Glutamatergic neuron (in vitro differentiated cells): ENCODE results near the gene S1PR4. TPM values are rescaled to one million over a fixed set of nuclear protein-coding genes. Genes with fewer than 3 reads are reported as not detected.
A peak's percentile ranks its signal among the peaks of the same experiment; 100 is the strongest.

ENCODE experiments used
- DNase-seq: peaks from one replicate; pipeline ENCODE4 v3.0.0; 2022
- H3K27ac Mint-ChIP-seq: one replicate; pipeline ENCODE4 v1.8.0; 2020; ENCODE audit warnings: mild to moderate bottlenecking, mixed read lengths, inconsistent platforms; ENCODE audit not compliant: unreplicated experiment
- H3K27me3 Mint-ChIP-seq: one replicate; pipeline ENCODE4 v1.8.0; 2020; ENCODE audit warnings: mild to moderate bottlenecking, moderate library complexity, mixed read lengths, inconsistent platforms; ENCODE audit not compliant: unreplicated experiment
- H3K36me3 Mint-ChIP-seq: one replicate; pipeline ENCODE4 v1.8.0; 2020; ENCODE audit warnings: mild to moderate bottlenecking, mixed read lengths, inconsistent platforms; ENCODE audit not compliant: unreplicated experiment
- H3K4me1 Mint-ChIP-seq: one replicate; pipeline ENCODE4 v1.8.0; 2020; ENCODE audit warnings: mild to moderate bottlenecking, low read depth, mixed read lengths, inconsistent platforms; ENCODE audit not compliant: unreplicated experiment
- H3K4me3 Mint-ChIP-seq: one replicate; pipeline ENCODE4 v1.8.0; 2020; ENCODE audit warnings: mild to moderate bottlenecking, mixed read lengths, inconsistent platforms; ENCODE audit not compliant: unreplicated experiment
- H3K9me3 Mint-ChIP-seq: one replicate; pipeline ENCODE4 v1.8.0; 2020; ENCODE audit warnings: mild to moderate bottlenecking, moderate library complexity, mixed read lengths, inconsistent platforms; ENCODE audit not compliant: unreplicated experiment
- CTCF ChIP-seq: fragments of 200-600 bp; sonication (generic); IDR thresholded peaks from one replicate; pipeline ENCODE4 v1.5.0; 2021; ENCODE audit not compliant: partially characterized antibody, unreplicated experiment
- total RNA-seq: library from RNA; stranded (reverse); fragmentation: NEBNext Ultra II Directional; extraction: Animal tissue kit (Norgen Biotek cat#: 25700); gene quantifications from one replicate; pipeline ENCODE4 v1.2.1, GENCODE V29; 2021; ENCODE audit not compliant: unreplicated experiment

S1PR4 gene
- total RNA-seq, 1 donor from 2014 or later = not detected

DNA sequence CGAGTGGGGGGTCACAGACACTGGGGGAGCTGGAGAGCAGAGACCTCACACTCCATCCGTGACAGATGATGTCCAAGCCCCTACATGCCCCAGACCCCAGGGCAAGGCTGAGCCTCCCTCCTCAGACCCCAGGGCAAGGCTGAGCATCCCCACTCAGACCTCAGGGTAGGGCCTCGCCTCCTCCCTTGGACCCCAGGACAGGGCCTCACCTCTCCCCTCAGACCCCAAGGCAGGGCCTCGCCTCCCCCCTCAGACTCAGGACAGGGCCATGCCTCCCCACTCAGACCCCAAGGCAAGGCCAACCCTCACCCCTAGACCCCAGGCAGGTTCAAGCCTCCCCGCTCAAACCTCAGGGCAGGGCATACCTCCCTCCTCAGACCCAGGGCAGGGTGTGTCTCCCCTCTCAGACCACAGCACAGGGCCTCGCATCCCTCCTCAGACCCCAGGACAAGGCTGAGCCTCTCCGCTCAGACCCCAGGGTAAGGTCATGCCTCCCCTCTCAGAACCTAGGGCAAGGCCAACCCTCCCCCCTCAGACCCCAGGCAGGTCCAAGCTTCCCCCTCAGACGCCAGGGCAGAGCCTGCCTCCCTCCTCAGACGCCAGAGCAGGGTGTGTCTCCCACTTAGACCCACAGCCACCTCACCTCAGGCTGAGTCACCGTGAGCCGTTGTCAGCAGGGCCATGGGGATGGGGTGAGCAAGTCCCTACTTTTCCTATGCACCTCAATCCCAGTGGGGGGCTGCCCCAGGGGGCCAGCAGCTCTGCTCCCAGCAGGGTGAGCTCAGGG is 1.7 kb upstream of the S1PR4 start:
- Mint-ChIP-seq H3K9me3 (peaks cover 2% of the 10 kb centered on the region), H3K4me3 (no peak overlapping the region), H3K27me3 (peaks cover 2% of the 10 kb centered on the region), H3K27ac (no peak overlapping the region), H3K4me1 (no peaks in the 10 kb centered on the region), H3K36me3 (no peaks in the 10 kb centered on the region)
- DNase-seq = no peak
- no peak for TF ChIP-seq CTCF

GRCh38 chr19:3178973-3179738 is 587 bp downstream of the S1PR4 start:
- no peak for DNase-seq

GRCh38 chr19:3179739-3180293 is 1.2 kb downstream of the S1PR4 start:
- Mint-ChIP-seq H3K9me3 (peaks cover 2% of the 10 kb centered on the region), H3K36me3 (no peaks in the 10 kb centered on the region), H3K27me3 (peaks cover 2% of the 10 kb centered on the region), H3K4me3 (no peak overlapping the region), H3K4me1 (peaks cover 1% of the 10 kb centered on the region), H3K27ac (no peak overlapping the region)
- DNase-seq = no peak
- no peak for TF ChIP-seq CTCF

More at GRCh38 chr19:3178973-3179738, 587 bp downstream of the S1PR4 start:
- Mint-ChIP-seq H3K27me3 (peaks cover 2% of the 10 kb centered on the region), H3K36me3 (no peaks in the 10 kb centered on the region), H3K27ac (no peak overlapping the region), H3K4me1 (peaks cover 1% of the 10 kb centered on the region), H3K9me3 (peaks cover 2% of the 10 kb centered on the region), H3K4me3 (no peak overlapping the region)
- TF ChIP-seq CTCF = no peak

GRCh38 chr19:3183721-3184641 is 5.4 kb downstream of the S1PR4 start:
- H3K27ac Mint-ChIP-seq = peak overlapping the region; percentile 38
- no peaks in the 10 kb centered on the region for H3K36me3 Mint-ChIP-seq
- DNase-seq = no peak
- peak overlapping the region; percentile 97 for H3K4me3 Mint-ChIP-seq
- peaks cover 12% of the 10 kb centered on the region for H3K27me3 Mint-ChIP-seq
- peaks cover 8% of the 10 kb centered on the region for H3K9me3 Mint-ChIP-seq
- peaks cover 10% of the 10 kb centered on the region for H3K4me1 Mint-ChIP-seq
- TF ChIP-seq CTCF = no peak
